ENCODE data around the gene FXYD6. TPM values are rescaled to one million over a fixed set of nuclear protein-coding genes. Genes with fewer than 3 reads are reported as not detected.

The FXYD6 gene
- total RNA-seq, 4 donors from 2014 or later, result 21.5 to 79.9 (median 25.6) TPM

- ATAC-seq (ENCODE audit: low FRiP score) (no peak), DNase-seq (ENCODE audit: low spot score) (no peak)
- no peak for TF ChIP-seq CTCF (IDR thresholded peaks at IDR 0.05)
Measured at GRCh38 chr11:117863383-117863782, 13.1 kb downstream of the FXYD6 start.

- no peak for ATAC-seq (ENCODE audit: low FRiP score)
- TF ChIP-seq CTCF (IDR thresholded peaks at IDR 0.05), result no peak
- no peak for DNase-seq (ENCODE audit: low spot score)
Measured at GRCh38 chr11:117862753-117863152, 13.7 kb downstream of the FXYD6 start.

- TF ChIP-seq CTCF (IDR thresholded peaks at IDR 0.05), result no peak
- ATAC-seq (ENCODE audit: low FRiP score) (no peak), DNase-seq (ENCODE audit: low spot score) (no peak)
Measured at GRCh38 chr11:117862019-117862725, 14.3 kb downstream of the FXYD6 start.

GRCh38 chr11:117861151-117862018 is 15.1 kb downstream of the FXYD6 start:
- TF ChIP-seq CTCF (IDR thresholded peaks at IDR 0.05), result no peak
- no peak for DNase-seq (ENCODE audit: low spot score)
- no peak for ATAC-seq (ENCODE audit: low FRiP score)

- TF ChIP-seq CTCF (IDR thresholded peaks at IDR 0.05), result no peak
- ATAC-seq (ENCODE audit: low FRiP score) (no peak), DNase-seq (ENCODE audit: low spot score) (no peak)
Measured at GRCh38 chr11:117860139-117860538, 16.3 kb downstream of the FXYD6 start.

GRCh38 chr11:117859488-117860112 is 16.9 kb downstream of the FXYD6 start:
- no peak for DNase-seq (ENCODE audit: low spot score)
- ATAC-seq (ENCODE audit: low FRiP score), result no peak
- no peak for TF ChIP-seq CTCF (IDR thresholded peaks at IDR 0.05)
